SIG-M5 treated with dmso at 0.1 percent for 504 hours (cell line): Measurements from ENCODE around the gene UST.
"Not testable (repeated sequence)": the region's sequence is repeated elsewhere in the genome, so short reads cannot be mapped to it uniquely, and the experiment has no call there.

Source experiments
- DNase-seq: peaks from one replicate; lab custom pipeline; 2025; ENCODE audit not compliant: unreplicated experiment; lab: John Stamatoyannopoulos, UW

Gene UST

GRCh38 chr6:148998704-148999103 is 251.9 kb downstream of the UST start:
- DNase-seq = no peak

DNA sequence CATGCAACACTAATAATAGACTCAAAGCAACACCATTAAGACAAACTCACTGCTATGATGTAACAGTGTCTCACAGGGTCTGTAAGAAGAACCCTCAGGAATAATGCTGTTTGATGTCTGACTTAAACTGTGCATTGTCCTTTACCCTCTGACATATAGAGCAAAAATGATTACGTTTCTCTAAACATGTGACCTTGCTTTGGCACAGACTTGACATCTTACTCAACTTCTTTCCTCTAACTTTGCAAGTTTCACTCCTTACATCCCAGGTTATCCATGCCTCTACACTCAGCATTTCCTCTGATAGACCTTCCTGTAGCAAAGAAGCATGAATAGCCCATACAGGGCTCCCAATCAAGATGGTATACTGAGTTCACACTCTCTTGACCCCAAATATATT is 252.7 kb downstream of the UST start:
- DNase-seq = no peak

GRCh38 chr6:148999929-149000468 is 253.2 kb downstream of the UST start:
- DNase-seq = peak; percentile 87

- no peak for DNase-seq
Measured at GRCh38 chr6:149001422-149001821, 254.6 kb downstream of the UST start.

DNA sequence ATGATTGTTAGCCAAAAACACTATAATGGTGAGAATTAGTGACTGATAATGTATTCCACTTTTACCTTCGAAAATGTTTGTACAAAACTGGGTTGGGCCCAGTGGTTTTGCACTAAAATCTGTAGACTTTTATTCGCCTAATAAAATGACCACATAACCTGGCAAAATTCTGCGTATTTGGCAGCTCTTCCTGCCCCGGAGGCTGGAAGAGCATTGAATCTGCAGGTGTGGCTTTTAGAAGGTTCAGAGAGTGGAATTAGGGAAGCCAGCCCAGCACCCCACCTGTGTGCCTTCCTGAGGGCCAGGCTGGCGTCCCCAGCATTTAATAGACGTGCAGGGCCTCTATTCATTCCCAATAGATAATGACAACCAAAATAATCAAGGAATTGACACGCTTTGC is 256.7 kb downstream of the UST start:
- DNase-seq = no peak

- no peak for DNase-seq
Measured at GRCh38 chr6:149004664-149005063, 257.8 kb downstream of the UST start.

DNA sequence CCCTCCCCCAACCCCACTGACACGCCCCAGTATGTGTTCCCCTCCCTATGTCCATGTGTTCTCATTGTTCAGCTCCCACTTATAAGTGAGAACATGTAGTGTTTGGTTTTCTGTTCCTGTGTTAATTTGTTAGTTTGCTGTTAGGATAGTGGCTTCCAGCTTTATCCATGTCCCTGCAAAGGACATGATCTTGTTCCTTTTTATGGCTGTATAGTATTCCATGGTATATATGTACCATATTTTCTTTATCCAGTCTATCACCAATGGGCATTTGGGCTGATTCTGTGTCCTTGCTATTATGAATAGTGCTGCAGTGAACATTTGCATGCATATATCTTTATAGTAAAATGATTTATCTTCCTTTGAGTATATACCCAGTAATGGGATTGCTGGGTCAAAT is 259.4 kb downstream of the UST start:
- not testable (repeated sequence) for DNase-seq

DNA sequence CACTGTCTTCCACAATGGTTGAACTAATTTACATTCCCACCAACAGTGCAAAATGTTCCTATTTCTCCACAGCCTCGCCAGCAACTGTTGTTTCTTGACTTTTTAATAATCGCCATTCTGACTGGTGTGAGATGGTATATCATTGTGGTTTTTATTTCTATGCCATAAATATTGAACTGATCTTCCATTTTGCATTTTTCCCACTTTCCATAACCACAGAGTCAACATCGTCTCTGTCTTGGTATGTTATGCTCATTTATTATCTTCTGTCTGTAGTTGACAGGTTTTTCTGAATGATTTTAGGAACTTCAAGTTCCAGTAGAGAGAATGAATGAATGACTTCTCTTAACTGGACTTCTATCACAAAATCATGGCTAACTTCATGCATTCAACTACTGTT is 259.8 kb downstream of the UST start:
- DNase-seq = no peak

DNA sequence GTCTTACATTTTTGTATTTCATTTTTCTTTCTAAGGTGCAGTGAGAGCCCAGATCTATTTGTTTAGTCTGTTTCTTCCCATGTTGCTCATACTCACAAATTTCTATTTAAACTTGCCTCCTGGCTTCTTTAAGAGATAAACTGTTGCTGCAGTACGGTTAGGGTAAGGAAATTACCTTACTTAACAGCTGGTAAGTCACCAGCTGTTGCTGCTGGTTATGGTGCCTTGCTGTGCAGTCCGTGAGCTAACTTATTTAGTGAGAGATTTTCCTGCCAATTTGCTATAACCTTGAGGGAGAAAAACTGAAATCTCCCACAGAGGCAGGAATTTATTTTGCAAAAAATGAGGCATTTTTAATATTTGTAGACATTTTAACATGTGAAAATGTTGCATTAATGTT is 261.0 kb downstream of the UST start:
- no peak for DNase-seq

- DNase-seq = no peak
Measured at GRCh38 chr6:149008741-149009140, 261.9 kb downstream of the UST start.

DNA sequence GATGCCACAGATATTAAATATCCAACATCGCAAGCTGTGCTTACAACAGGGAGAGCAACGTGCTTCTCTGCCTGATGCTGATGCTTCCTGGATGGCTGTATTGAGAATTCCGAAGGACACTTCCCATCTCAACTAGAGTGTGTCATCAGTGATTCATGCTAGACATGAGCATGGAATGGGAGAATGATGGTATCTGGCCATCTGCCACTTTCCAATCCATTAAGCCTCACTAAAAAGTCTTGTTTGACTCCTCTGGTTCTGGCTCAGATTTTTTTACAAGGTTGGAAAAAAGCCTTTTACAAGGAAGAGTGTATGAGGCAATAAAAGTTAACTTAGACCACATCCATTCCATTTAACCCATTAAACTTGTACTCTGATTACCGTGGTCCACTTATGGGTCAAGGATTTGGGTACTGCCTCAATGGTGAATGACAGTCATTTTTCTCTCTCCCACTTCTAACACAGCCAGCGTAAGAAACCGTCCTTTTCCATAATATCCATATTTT is 265.3 kb downstream of the UST start:
- no peak for DNase-seq

DNA sequence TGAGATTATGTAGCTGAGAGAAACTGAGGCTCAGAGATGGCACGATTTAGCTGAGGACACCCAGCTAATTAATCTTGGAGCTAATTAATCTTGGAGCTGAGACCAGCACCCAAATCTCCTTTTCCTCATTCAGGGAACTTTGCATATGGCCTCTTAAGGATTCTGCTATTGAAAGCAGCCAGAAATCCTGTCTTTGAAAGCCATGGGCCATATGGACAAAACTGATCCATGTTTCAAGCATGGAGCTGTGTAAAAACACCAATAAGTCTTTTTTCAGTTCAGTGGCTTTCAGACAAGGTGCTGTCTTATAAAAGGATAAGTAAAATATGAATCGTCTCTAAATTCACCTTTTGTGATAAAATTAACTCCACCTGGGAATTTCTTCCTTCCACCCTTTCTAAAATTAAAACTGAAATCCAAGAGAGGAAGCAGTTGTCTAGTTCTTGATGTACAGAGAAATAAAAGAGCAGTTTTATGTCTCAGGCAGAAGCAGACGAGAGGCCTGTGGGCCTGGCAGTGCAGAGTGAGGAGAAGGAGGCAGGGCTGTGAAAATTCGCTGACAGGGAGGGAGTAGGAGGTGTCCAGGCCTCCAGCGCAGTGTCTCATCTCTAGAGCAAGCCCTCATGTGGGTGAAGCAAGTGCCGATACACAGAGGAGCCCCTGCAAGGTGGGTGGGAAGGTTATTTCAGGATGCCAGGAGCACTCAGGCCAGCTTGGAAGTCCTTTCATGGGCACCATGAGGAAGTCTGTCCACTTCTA is 266.9 kb downstream of the UST start:
- DNase-seq = no peak

DNA sequence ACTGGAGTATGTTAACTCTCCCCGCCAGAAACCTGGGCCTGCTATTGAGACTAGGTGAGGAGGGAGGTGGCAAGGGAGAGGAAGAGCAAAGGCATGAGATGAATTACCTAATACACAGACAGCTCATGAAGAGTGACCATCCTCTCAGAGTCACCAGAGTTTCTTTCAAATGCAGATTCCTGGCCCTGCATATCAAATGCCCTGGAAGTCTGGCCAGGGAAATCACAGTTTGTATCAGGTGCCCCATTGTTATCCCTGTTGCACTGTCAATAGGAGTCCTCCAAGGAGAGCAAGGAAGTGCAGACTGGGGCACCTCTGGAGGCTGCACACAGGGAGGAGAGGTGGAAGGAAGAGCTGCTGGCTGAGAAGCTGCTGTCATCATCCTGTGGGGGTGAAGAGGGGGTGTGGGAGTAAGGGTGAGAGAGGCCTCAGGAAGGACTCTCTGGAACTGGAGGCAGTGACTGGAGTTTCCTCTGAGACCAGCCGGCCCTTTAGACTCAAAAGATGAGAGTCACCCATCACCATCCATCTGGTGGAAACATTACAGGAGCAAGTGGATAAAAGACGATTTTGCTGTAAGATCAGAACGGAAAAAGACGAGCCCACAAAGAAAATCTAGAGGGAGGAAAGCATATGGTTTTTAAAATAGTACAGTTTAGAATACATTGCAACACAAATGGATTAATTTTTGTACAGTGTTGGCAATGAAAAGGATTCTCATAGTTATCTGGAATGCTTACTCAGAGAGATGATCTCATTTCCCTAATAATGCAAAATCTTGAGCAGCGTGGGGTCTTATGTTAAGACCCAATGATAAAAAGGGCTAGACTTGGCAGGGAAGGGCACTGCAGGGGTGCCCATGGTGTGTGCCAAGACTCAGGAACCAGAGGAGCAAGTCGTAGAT is 268.1 kb downstream of the UST start:
- DNase-seq = no peak

DNA sequence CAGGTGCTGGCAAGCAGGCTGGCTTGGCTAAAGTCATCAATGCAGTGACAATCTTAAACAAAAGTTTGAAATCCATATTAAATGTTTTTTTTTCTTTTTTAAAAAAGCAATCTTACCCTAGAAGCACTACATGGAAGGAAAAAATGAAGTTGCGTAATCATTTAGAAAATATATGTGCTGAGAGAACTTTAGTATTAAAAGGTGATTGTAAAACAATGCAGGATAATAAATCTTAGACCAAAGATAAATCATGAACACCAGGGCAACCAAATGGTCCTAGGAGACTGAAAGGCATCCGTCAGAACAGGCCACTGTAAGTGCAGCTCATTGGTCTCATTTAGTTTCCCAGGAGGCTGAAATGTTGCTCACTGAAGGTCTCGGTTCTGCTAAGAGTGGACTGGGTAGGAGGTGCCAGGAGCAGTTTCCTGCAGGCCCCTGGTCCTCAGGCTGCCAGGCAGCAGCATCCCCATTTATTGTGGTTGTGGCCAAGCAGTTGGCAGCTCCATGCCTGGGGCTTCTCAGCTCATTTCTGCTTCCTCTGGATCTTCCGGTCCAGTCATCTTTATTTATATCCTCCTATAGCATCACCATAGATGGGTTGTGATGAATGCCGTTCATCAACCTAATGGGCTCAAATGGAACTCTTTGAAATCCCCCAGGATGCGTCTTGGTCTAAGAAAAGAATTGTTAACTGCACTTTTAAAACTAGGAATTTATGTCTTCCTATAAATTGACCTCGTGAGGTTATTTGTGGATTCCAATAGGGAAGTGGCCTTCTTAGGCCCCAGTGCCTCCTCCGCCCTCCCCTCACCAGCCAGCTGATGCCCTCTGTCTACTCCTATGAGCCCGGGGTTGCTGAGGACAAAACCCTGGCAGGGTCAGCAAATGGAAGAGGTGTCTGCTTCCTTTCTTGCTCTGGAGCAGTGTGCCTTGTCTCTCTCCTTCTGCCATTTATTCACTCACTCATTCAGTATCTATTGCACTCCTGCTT is 269.0 kb downstream of the UST start:
- DNase-seq = no peak

- no peak for DNase-seq
Measured at GRCh38 chr6:149016716-149017115, 269.9 kb downstream of the UST start.

DNA sequence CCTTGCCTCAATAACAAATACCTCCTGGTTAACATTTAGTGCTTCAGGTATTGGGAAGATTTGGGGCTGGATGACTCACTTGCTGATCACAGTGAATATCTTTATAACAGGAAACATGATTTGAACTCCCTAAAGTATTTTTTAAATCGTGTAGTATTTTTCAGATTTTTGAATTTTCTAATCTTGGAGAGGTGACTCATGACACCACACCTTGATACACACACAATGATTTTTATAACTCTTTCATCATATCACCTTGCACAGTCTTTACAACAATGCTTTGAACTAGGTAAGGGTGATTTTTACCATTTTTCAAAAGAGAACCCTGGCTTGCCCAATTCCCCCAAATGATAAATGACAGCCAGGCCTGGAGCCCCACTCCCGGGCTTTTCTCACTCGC is 273.5 kb downstream of the UST start:
- no peak for DNase-seq

DNA sequence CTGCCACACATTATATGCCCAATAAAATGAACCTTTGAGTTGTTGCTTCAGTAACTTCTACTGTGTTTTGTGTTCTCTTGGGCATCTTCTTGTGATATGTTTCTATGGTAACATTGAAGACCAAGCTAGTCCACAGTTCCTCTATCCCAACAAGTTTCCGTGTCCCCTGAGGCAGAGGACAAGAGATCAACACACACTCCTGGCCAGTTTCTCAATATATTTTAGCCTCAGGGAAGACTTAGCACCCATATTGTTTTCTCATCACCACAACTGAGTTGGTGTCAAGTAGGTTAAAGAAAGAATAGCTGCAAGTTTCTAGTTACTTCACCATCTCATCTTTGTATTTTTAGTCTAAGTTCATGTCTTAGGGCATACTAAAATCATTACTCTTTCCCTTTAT is 277.5 kb downstream of the UST start:
- DNase-seq = no peak

DNA sequence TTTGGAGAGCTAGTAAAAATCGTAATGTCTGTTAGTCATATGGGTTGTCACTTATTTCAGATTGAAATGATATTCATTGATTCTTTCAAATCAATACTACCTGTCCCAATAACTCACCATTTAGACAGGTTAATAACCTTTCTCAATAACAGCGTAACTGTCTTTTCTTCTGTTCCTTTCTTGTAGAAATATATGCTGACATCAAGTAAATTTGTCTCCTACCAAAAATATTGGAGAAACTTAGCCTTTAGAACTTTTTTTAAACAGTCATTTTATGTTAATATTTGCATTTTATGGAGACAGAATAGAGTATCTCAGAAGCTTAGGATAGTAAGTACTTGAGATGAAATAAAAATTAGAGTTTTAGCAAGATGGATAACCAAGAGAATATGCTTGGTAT is 278.2 kb downstream of the UST start:
- DNase-seq = no peak

GRCh38 chr6:149026530-149026942 is 279.7 kb downstream of the UST start:
- no peak for DNase-seq

DNA sequence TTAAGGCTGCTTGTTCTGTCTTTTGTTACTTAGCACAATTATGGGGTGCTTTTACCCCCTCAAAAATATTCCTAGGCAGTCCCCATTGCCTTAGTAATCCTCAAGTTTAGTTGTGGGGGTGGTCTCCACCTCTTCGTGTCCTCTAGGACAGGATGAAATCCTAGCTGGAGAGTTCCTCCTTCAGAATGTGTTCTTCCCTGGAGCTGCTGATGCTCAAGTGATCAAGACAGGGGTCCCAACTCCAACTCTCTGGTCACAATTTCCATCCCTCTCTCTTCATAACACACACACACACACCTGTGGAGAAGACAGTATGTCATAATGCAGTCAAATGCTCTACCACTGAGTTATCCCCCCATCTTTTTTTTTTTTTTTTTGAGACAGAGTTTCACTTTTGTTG is 280.7 kb downstream of the UST start:
- DNase-seq = no peak
